Measurements from ENCODE around the gene CYBA. TPM values are rescaled to one million over a fixed set of nuclear protein-coding genes. Genes with fewer than 3 reads are reported as not detected.

CYBA gene
- total RNA-seq: 112 and 228 TPM in 2 replicates

GRCh38 chr16:88650749-88651275 lies at the start of gene CYBA:
TSS of gene CYBA (minus strand) at chr16:88651053. CDS start at chr16:88651013, 40 bp downstream.

GRCh38 chr16:88686439-88687253 lies 35.8 kb upstream of the CYBA start, which contains the start of gene SNAI3:
TSS of gene SNAI3 (minus strand) at chr16:88686507. CDS start at chr16:88686406, 101 bp downstream.

GRCh38 chr16:88662843-88663606 lies 12.2 kb upstream of the CYBA start, which contains the start of gene MVD:
TSS of gene MVD (minus strand) at chr16:88663091. CDS start at chr16:88663080, 11 bp downstream.

GRCh38 chr16:88638323-88639230 lies 12.3 kb downstream of the CYBA start, which contains the start of gene IL17C:
TSS of gene IL17C (plus strand) at chr16:88638572. CDS start at chr16:88638642, 70 bp downstream.

Other genes with a start within 250 kb of the CYBA start
- 0.49 and 1.3 TPM in 2 replicates for gene ZFPM1, start 197.8 kb downstream of the CYBA start, total RNA-seq
- gene ZC3H18, start 80.7 kb downstream of the CYBA start, total RNA-seq: 10.4 and 13.3 TPM in 2 replicates
- gene IL17C, start 12.5 kb downstream of the CYBA start, total RNA-seq: not detected in 2 replicates
- 111 and 124 TPM in 2 replicates for gene MVD, start 12.0 kb upstream of the CYBA start, total RNA-seq
- 0.12 TPM in 1 of 2 replicates, not detected in the other for gene SNAI3, start 35.5 kb upstream of the CYBA start, total RNA-seq
- 14.6 and 15.4 TPM in 2 replicates for gene RNF166, start 55.4 kb upstream of the CYBA start, total RNA-seq
- gene CTU2, start 55.5 kb upstream of the CYBA start, total RNA-seq: 20.1 and 21.4 TPM in 2 replicates
- gene PIEZO1, start 134.2 kb upstream of the CYBA start, total RNA-seq: 135 and 158 TPM in 2 replicates
- gene CDT1, start 152.7 kb upstream of the CYBA start, total RNA-seq: 1.2 and 2.8 TPM in 2 replicates
- 39.3 and 50.5 TPM in 2 replicates for gene APRT, start 160.9 kb upstream of the CYBA start, total RNA-seq
- gene GALNS, start 205.9 kb upstream of the CYBA start, total RNA-seq: 40.9 and 50.5 TPM in 2 replicates
- 41.2 and 43.8 TPM in 2 replicates for gene TRAPPC2L, start 206.1 kb upstream of the CYBA start, total RNA-seq
- not detected in 2 replicates for gene PABPN1L, start 215.6 kb upstream of the CYBA start, total RNA-seq

Data from hair follicle dermal papilla cell (primary cell).